PC-9 (cell line): ENCODE data around the gene RFX7.

Experiments
- CTCF ChIP-seq: fragments of 200-600 bp; sonication (generic); conservative IDR thresholded peaks from 2 replicates; pipeline ENCODE4 v1.6.1; 2017; ENCODE audit warnings: mixed run types, antibody characterized with exemption, mild to moderate bottlenecking, moderate library complexity
- EZH2 ChIP-seq: fragments of 200-600 bp; sonication (generic); IDR thresholded peaks from 2 replicates; pipeline ENCODE4 v1.8.0; 2017; ENCODE audit warnings: antibody characterized with exemption, low read depth

GRCh38 chr15:56243163-56244037, at the start of gene RFX7:
- no peak for TF ChIP-seq CTCF
- TF ChIP-seq EZH2, result no peak
